Activated CD4-positive, CD25-positive, alpha-beta regulatory T cell treated with anti-CD3 and anti-CD28 coated beads, Interleukin-2, amount 50 U/mL, for 72 hours (primary cell): ENCODE data around the gene LYRM2.

Experiments
- DNase-seq: peaks from one replicate; pipeline ENCODE4 v3.0.0; 2021

The LYRM2 gene

GRCh38 chr6:89590133-89590532, 48.4 kb downstream of the LYRM2 start:
- no peak for DNase-seq

- DNase-seq, result no peak
Observed at GRCh38 chr6:89589297-89590025, 49.1 kb downstream of the LYRM2 start.

- no peak for DNase-seq
Observed at GRCh38 chr6:89585154-89585553, 53.4 kb downstream of the LYRM2 start.

- DNase-seq, result no peak
Observed at GRCh38 chr6:89584539-89584938, 54.0 kb downstream of the LYRM2 start.

GRCh38 chr6:89583559-89583958, 55.0 kb downstream of the LYRM2 start:
- DNase-seq, result no peak

- DNase-seq, result no peak
Observed at GRCh38 chr6:89582669-89583325, 55.8 kb downstream of the LYRM2 start.

GRCh38 chr6:89581689-89582088, 56.9 kb downstream of the LYRM2 start:
- DNase-seq, result no peak

GRCh38 chr6:89580997-89581666, 57.4 kb downstream of the LYRM2 start:
- DNase-seq, result no peak

- DNase-seq, result no peak
Observed at GRCh38 chr6:89575562-89575960, 63.0 kb downstream of the LYRM2 start.

- no peak for DNase-seq
Observed at GRCh38 chr6:89574910-89575561, 63.5 kb downstream of the LYRM2 start.

- no peak for DNase-seq
Observed at GRCh38 chr6:89567630-89568390, 70.7 kb downstream of the LYRM2 start.

- DNase-seq, result no peak
Observed at GRCh38 chr6:89566930-89567629, 71.5 kb downstream of the LYRM2 start.

- no peak for DNase-seq
Observed at GRCh38 chr6:89566008-89566800, 72.3 kb downstream of the LYRM2 start.

GRCh38 chr6:89564752-89565427, 73.7 kb downstream of the LYRM2 start:
- no peak for DNase-seq

GRCh38 chr6:89563866-89564265, 74.7 kb downstream of the LYRM2 start:
- DNase-seq, result no peak

GRCh38 chr6:89562093-89562973, 76.2 kb downstream of the LYRM2 start:
- no peak for DNase-seq

GRCh38 chr6:89559487-89559886, 79.1 kb downstream of the LYRM2 start:
- DNase-seq, result no peak

GRCh38 chr6:89555806-89556205, 82.7 kb downstream of the LYRM2 start:
- DNase-seq, result no peak

- DNase-seq, result no peak
Observed at GRCh38 chr6:89555031-89555430, 83.5 kb downstream of the LYRM2 start.

GRCh38 chr6:89554106-89554505, 84.4 kb downstream of the LYRM2 start:
- no peak for DNase-seq
